Fibroblast of lung (primary cell): Measurements from ENCODE around the gene ADNP. TPM values are rescaled to one million over a fixed set of nuclear protein-coding genes. Genes with fewer than 3 reads are reported as not detected.

ENCODE experiments used
- DNase-seq, 2 donors: peaks; one replicate each; pipeline versions ENCODE4 v3.0.0 to v3.0.0-alpha.2; 2010; ENCODE audit warnings: low read depth in 2 of 2
- H2AFZ ChIP-seq: 2 replicates; pipeline ENCODE4 v1.5.1; 2012; ENCODE audit warnings: low read length, control low read depth, inconsistent platforms
- H3K27ac ChIP-seq: 2 replicates; pipeline ENCODE4 v1.5.1; 2011; ENCODE audit warnings: low read length, control low read depth; ENCODE audit not compliant: insufficient read depth
- H3K27me3 ChIP-seq: 2 replicates; pipeline ENCODE4 v1.5.1; 2011; ENCODE audit warnings: mild to moderate bottlenecking, low read length; ENCODE audit not compliant: control insufficient read depth, insufficient read depth
- H3K36me3 ChIP-seq: 2 replicates; pipeline ENCODE4 v1.5.1; 2011; ENCODE audit warnings: low read length; ENCODE audit not compliant: control insufficient read depth, insufficient read depth
- H3K4me1 ChIP-seq: 2 replicates; pipeline ENCODE4 v1.5.1; 2011; ENCODE audit warnings: low read length; ENCODE audit not compliant: control insufficient read depth, insufficient read depth; ENCODE audit errors: extremely low read depth
- H3K4me2 ChIP-seq: 2 replicates; pipeline ENCODE4 v1.5.1; 2011; ENCODE audit warnings: low read length, control low read depth; ENCODE audit not compliant: insufficient read depth; ENCODE audit errors: extremely low read depth
- H3K4me3 ChIP-seq, 4 experiments: fragments of 200-600 bp in 1 of 4; sonication (generic) in 1 of 4; replicated peaks in 1 of 4; 2 replicates each; pipeline ENCODE4 v1.5.1; 2011 to 2016; ENCODE audit warnings: low read length in 4 of 4, low read depth in 3 of 4, mild to moderate bottlenecking in 3 of 4, control low read depth in 2 of 4, inconsistent platforms in 1 of 4, mixed read lengths in 1 of 4; ENCODE audit not compliant: insufficient read depth in 1 of 4; ENCODE audit errors: control extremely low read depth in 1 of 4
- H3K79me2 ChIP-seq: 2 replicates; pipeline ENCODE4 v1.5.1; 2012; ENCODE audit warnings: mild to moderate bottlenecking, low read length, inconsistent platforms; ENCODE audit not compliant: control insufficient read depth, insufficient read depth
- H3K9ac ChIP-seq: 2 replicates; pipeline ENCODE4 v1.5.1; 2011; ENCODE audit warnings: mild to moderate bottlenecking, low read length, control low read depth; ENCODE audit not compliant: insufficient read depth
- H3K9me3 ChIP-seq: 2 replicates; pipeline ENCODE4 v1.5.1; 2012; ENCODE audit warnings: low read depth, low read length; ENCODE audit not compliant: control insufficient read depth, insufficient read depth
- H4K20me1 ChIP-seq: 2 replicates; pipeline ENCODE4 v1.5.1; 2011; ENCODE audit warnings: low read length; ENCODE audit not compliant: control insufficient read depth, insufficient read depth; ENCODE audit errors: extremely low read depth
- CTCF ChIP-seq, 2 donors: IDR thresholded peaks in 1 of 2; conservative IDR thresholded peaks in 1 of 2; 1 replicate in 1 of 2; 2 replicates in 1 of 2; pipeline ENCODE4 v1.5.1; 2011 to 2012; ENCODE audit warnings: low read length in 2 of 2, control low read depth in 1 of 2, inconsistent platforms in 1 of 2, low read depth in 1 of 2, mild to moderate bottlenecking in 1 of 2
- EZH2 ChIP-seq: IDR thresholded peaks from 2 replicates; pipeline ENCODE4 v1.5.1; 2012; ENCODE audit warnings: low read length, control low read depth, mild to moderate bottlenecking; ENCODE audit errors: missing control alignments
- polyA plus RNA-seq, 2 donors: library from polyadenylated mRNA; depleted of rRNA in 1 of 2; stranded (reverse) in 1 of 2; unstranded in 1 of 2; fragments of >200 nt; gene quantifications; 2 replicates each; pipeline ENCODE4 v1.2.1, GENCODE V29; 2011 to 2012; ENCODE audit warnings: missing spikeins in 1 of 2
- total RNA-seq: library from RNA; depleted of rRNA; stranded (reverse); fragments of >200 nt; gene quantifications from 2 replicates; pipeline ENCODE4 v1.2.1, GENCODE V29; 2014

ADNP gene
- total and polyA plus RNA-seq, 2 donors (not counting 1 experiment from before 2014, with no cell fraction given), result 25.7 to 40.0 TPM

GRCh38 chr20:50921803-50922501, 9.3 kb downstream of the ADNP start:
- TF ChIP-seq EZH2 (no peak), CTCF (conservative IDR thresholded peaks at IDR 0.05 in 1 of 2, IDR thresholded peaks at IDR 0.05 in 1 of 2; ENCODE audit: low read depth in 1 of 2, low read length in 2 of 2) (no peak)
- H3K9me3 ChIP-seq, result no peaks in the 10 kb centered on the region
- no peak overlapping the region for H3K9ac ChIP-seq
- H3K36me3 ChIP-seq, result no peaks in the 10 kb centered on the region
- peaks cover 99% of the 10 kb centered on the region for H3K79me2 ChIP-seq
- DNase-seq, result no peak
- H2AFZ ChIP-seq, result no peak overlapping the region
- peaks cover 16% of the 10 kb centered on the region for H3K4me1 ChIP-seq
- no peak overlapping the region for H3K4me3 ChIP-seq
- no peaks in the 10 kb centered on the region for H3K27me3 ChIP-seq
- peak overlapping the region; percentile 59 for H3K27ac ChIP-seq
- H4K20me1 ChIP-seq, result peaks cover 10% of the 10 kb centered on the region
- H3K4me2 ChIP-seq, result no peak overlapping the region

- H3K9ac ChIP-seq, result no peak overlapping the region
- no peaks in the 10 kb centered on the region for H3K36me3 ChIP-seq
- peak overlapping the region; percentile 59 for H3K27ac ChIP-seq
- no peak overlapping the region for H3K4me3 ChIP-seq
- H3K4me2 ChIP-seq, result no peak overlapping the region
- no peaks in the 10 kb centered on the region for H3K9me3 ChIP-seq
- peaks cover 12% of the 10 kb centered on the region for H4K20me1 ChIP-seq
- peaks cover 99% of the 10 kb centered on the region for H3K79me2 ChIP-seq
- H2AFZ ChIP-seq, result no peak overlapping the region
- no peaks in the 10 kb centered on the region for H3K27me3 ChIP-seq
- H3K4me1 ChIP-seq, result peaks cover 20% of the 10 kb centered on the region
- TF ChIP-seq CTCF (conservative IDR thresholded peaks at IDR 0.05 in 1 of 2, IDR thresholded peaks at IDR 0.05 in 1 of 2; ENCODE audit: low read depth in 1 of 2, low read length in 2 of 2), result no peak
- TF ChIP-seq EZH2, result no peak
- peak; percentile 23 to 43 for DNase-seq
These were observed 10.2 kb downstream of the ADNP start for GRCh38 chr20:50920997-50921396.

- no peak overlapping the region for H3K9ac ChIP-seq
- no peak overlapping the region for H2AFZ ChIP-seq
- H3K4me2 ChIP-seq, result no peak overlapping the region
- H4K20me1 ChIP-seq, result peaks cover 12% of the 10 kb centered on the region
- H3K9me3 ChIP-seq, result no peaks in the 10 kb centered on the region
- no peak for TF ChIP-seq EZH2
- TF ChIP-seq CTCF (conservative IDR thresholded peaks at IDR 0.05 in 1 of 2, IDR thresholded peaks at IDR 0.05 in 1 of 2; ENCODE audit: low read depth in 1 of 2, low read length in 2 of 2), result no peak
- H3K79me2 ChIP-seq, result peaks cover 98% of the 10 kb centered on the region
- peak; percentile 68 to 70 for DNase-seq
- H3K27ac ChIP-seq, result peak overlapping the region; percentile 56
- no peaks in the 10 kb centered on the region for H3K36me3 ChIP-seq
- H3K4me3 ChIP-seq, result no peak overlapping the region
- H3K4me1 ChIP-seq, result peaks cover 23% of the 10 kb centered on the region
- H3K27me3 ChIP-seq, result no peaks in the 10 kb centered on the region
These were observed 11.7 kb downstream of the ADNP start for GRCh38 chr20:50919567-50919966.
